Vagina (tissue), 2 donors: ENCODE results near the gene PTPRM.

ENCODE experiments used
- POLR2A ChIP-seq, 2 donors: fragments of 450-650 bp; IDR thresholded peaks; one replicate each; pipeline ENCODE4 v1.6.1; 2017; ENCODE audit warnings: antibody characterized with exemption in 2 of 2, mild to moderate bottlenecking in 2 of 2, moderate library complexity in 2 of 2
- POLR2AphosphoS5 ChIP-seq, 2 donors: sonication (generic); formaldehyde crosslinking; IDR thresholded peaks; one replicate each; pipeline ENCODE4 v1.9.0; 2017; ENCODE audit warnings: antibody characterized with exemption in 2 of 2, mild to moderate bottlenecking in 2 of 2, low read depth in 1 of 2; ENCODE audit not compliant: insufficient read depth in 1 of 2

- TF ChIP-seq POLR2AphosphoS5 (IDR thresholded peaks at IDR 0.05; ENCODE audit: insufficient read depth in 1 of 2, low read depth in 1 of 2) (no peak), POLR2A (IDR thresholded peaks at IDR 0.05) (no peak)
Observed at GRCh38 chr18:7638321-7638720, 71.2 kb downstream of the PTPRM start.
